Activated naive CD8-positive, alpha-beta T cell (primary cell): ENCODE measurements around the gene WDR33.
A peak's percentile ranks its signal among the peaks of the same experiment; 100 is the strongest.

ENCODE experiments used
- H3K27ac Mint-ChIP-seq: one replicate; pipeline ENCODE4 v1.8.0; 2021; ENCODE audit warnings: mixed read lengths
- H3K27me3 Mint-ChIP-seq: one replicate; pipeline ENCODE4 v1.8.0; 2021; ENCODE audit warnings: mixed read lengths
- H3K36me3 Mint-ChIP-seq: one replicate; pipeline ENCODE4 v1.8.0; 2021; ENCODE audit warnings: mixed read lengths
- H3K4me1 Mint-ChIP-seq: one replicate; pipeline ENCODE4 v1.8.0; 2021; ENCODE audit warnings: low read depth, mixed read lengths
- H3K4me3 Mint-ChIP-seq: one replicate; pipeline ENCODE4 v1.8.0; 2021; ENCODE audit warnings: mild to moderate bottlenecking, mixed read lengths
- H3K9me3 Mint-ChIP-seq: one replicate; pipeline ENCODE4 v1.8.0; 2021; ENCODE audit warnings: low read depth, mixed read lengths

The WDR33 gene

GRCh38 chr2:127673291-127674069 lies 137.5 kb downstream of the WDR33 start:
- H3K9me3 Mint-ChIP-seq = no peaks in the 10 kb centered on the region

GRCh38 chr2:127672341-127673224 lies 138.4 kb downstream of the WDR33 start:
- H3K27ac Mint-ChIP-seq = no peak overlapping the region
- no peaks in the 10 kb centered on the region for H3K9me3 Mint-ChIP-seq
- H3K36me3 Mint-ChIP-seq = no peaks in the 10 kb centered on the region
- H3K4me3 Mint-ChIP-seq = no peak overlapping the region
- H3K4me1 Mint-ChIP-seq = peaks cover 11% of the 10 kb centered on the region
- peaks cover 29% of the 10 kb centered on the region for H3K27me3 Mint-ChIP-seq

More at GRCh38 chr2:127673291-127674069, 137.5 kb downstream of the WDR33 start:
- Mint-ChIP-seq H3K4me1 (peaks cover 11% of the 10 kb centered on the region), H3K36me3 (no peaks in the 10 kb centered on the region), H3K27me3 (peaks cover 34% of the 10 kb centered on the region), H3K4me3 (peak overlapping the region; percentile 83), H3K27ac (no peak overlapping the region)

GRCh38 chr2:127671557-127672302 lies 139.2 kb downstream of the WDR33 start:
- Mint-ChIP-seq H3K4me1 (peaks cover 11% of the 10 kb centered on the region), H3K9me3 (no peaks in the 10 kb centered on the region), H3K4me3 (no peak overlapping the region), H3K27me3 (peaks cover 31% of the 10 kb centered on the region), H3K36me3 (no peaks in the 10 kb centered on the region), H3K27ac (no peak overlapping the region)

- Mint-ChIP-seq H3K27ac (no peak overlapping the region), H3K27me3 (peaks cover 30% of the 10 kb centered on the region), H3K9me3 (no peaks in the 10 kb centered on the region), H3K36me3 (no peaks in the 10 kb centered on the region), H3K4me1 (peaks cover 8% of the 10 kb centered on the region), H3K4me3 (no peak overlapping the region)
These were observed 140.0 kb downstream of the WDR33 start for GRCh38 chr2:127670957-127671290.

GRCh38 chr2:127670055-127670956 lies 140.7 kb downstream of the WDR33 start:
- peaks cover 27% of the 10 kb centered on the region for H3K27me3 Mint-ChIP-seq
- no peak overlapping the region for H3K4me3 Mint-ChIP-seq
- H3K4me1 Mint-ChIP-seq = peaks cover 4% of the 10 kb centered on the region
- H3K36me3 Mint-ChIP-seq = no peaks in the 10 kb centered on the region
- no peak overlapping the region for H3K27ac Mint-ChIP-seq
- H3K9me3 Mint-ChIP-seq = no peaks in the 10 kb centered on the region

GRCh38 chr2:127669056-127669455 lies 141.9 kb downstream of the WDR33 start:
- H3K27ac Mint-ChIP-seq = no peak overlapping the region
- no peaks in the 10 kb centered on the region for H3K36me3 Mint-ChIP-seq
- no peaks in the 10 kb centered on the region for H3K4me1 Mint-ChIP-seq
- H3K9me3 Mint-ChIP-seq = no peaks in the 10 kb centered on the region
- peaks cover 27% of the 10 kb centered on the region for H3K27me3 Mint-ChIP-seq
- no peak overlapping the region for H3K4me3 Mint-ChIP-seq

DNA sequence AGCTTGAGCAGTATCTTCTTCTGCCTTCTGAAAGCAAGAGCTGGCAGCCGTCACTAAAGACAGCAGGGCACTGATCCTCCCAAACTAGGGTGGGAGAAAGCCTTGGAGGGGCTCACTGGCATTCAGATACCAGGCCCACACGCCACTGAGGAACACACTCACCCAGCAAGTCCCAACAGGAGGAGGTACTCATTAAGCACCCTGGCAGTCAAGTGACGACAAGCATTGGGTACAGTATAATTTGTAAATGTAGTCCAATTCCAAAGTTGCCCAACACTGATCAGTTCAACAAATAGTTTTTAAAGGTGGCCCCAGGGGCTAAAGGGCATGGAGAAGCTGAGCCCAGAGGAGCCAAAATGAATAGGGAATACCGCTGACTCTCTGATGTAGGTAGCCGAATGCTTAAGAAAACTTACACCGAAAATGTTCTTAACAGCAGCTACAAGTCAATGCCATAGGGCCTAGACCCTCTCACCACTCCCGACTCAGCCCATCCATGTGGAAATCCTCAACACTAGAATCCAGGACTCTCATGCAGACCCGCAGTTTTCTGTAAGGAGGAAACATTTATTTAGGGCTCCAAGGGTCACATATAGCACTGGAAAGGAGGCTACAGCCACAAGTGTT lies 145.6 kb downstream of the WDR33 start:
- Mint-ChIP-seq H3K27me3 (peaks cover 23% of the 10 kb centered on the region), H3K4me3 (no peak overlapping the region), H3K36me3 (no peaks in the 10 kb centered on the region), H3K9me3 (no peaks in the 10 kb centered on the region), H3K27ac (no peak overlapping the region), H3K4me1 (no peaks in the 10 kb centered on the region)

GRCh38 chr2:127664895-127665225 lies 146.1 kb downstream of the WDR33 start:
- no peaks in the 10 kb centered on the region for H3K36me3 Mint-ChIP-seq
- no peaks in the 10 kb centered on the region for H3K4me1 Mint-ChIP-seq
- peaks cover 18% of the 10 kb centered on the region for H3K27me3 Mint-ChIP-seq
- no peaks in the 10 kb centered on the region for H3K9me3 Mint-ChIP-seq
- H3K27ac Mint-ChIP-seq = no peak overlapping the region
- H3K4me3 Mint-ChIP-seq = no peak overlapping the region

GRCh38 chr2:127664065-127664894 lies 146.7 kb downstream of the WDR33 start:
- Mint-ChIP-seq H3K4me3 (no peak overlapping the region), H3K4me1 (no peaks in the 10 kb centered on the region), H3K27me3 (peaks cover 16% of the 10 kb centered on the region), H3K36me3 (no peaks in the 10 kb centered on the region), H3K27ac (no peak overlapping the region), H3K9me3 (no peaks in the 10 kb centered on the region)

DNA sequence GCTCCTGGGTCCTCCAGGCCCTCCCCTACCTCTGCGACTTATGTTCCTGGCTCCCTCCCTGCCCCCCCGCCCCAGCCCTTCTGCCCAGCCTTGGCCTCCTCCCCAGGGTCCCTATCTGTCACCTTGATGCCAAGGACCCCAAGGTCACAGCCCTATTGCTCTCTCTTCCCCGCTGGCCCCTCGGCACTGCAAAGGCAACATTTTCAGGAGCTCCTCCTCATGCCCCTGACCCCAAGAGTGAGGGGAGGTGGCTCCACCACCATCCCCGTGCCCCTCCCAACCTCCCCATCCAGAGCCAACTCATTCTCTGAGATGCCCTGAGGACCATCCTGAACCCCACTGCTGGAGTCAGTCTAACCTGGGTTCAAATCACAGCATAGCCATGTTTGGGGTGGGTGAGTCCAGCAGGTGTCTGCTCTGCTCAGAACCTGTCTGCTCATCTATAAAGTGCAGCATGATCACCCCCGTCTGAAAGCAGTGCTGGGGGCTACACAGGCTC lies 147.4 kb downstream of the WDR33 start:
- Mint-ChIP-seq H3K27me3 (peaks cover 16% of the 10 kb centered on the region), H3K4me1 (no peaks in the 10 kb centered on the region), H3K4me3 (no peak overlapping the region), H3K27ac (no peak overlapping the region), H3K36me3 (no peaks in the 10 kb centered on the region), H3K9me3 (no peaks in the 10 kb centered on the region)

- no peak overlapping the region for H3K27ac Mint-ChIP-seq
- H3K27me3 Mint-ChIP-seq = peaks cover 16% of the 10 kb centered on the region
- no peaks in the 10 kb centered on the region for H3K9me3 Mint-ChIP-seq
- no peaks in the 10 kb centered on the region for H3K4me1 Mint-ChIP-seq
- no peak overlapping the region for H3K4me3 Mint-ChIP-seq
- no peaks in the 10 kb centered on the region for H3K36me3 Mint-ChIP-seq
These were observed 147.9 kb downstream of the WDR33 start for GRCh38 chr2:127662937-127663565.

- peaks cover 16% of the 10 kb centered on the region for H3K27me3 Mint-ChIP-seq
These were observed 148.9 kb downstream of the WDR33 start for GRCh38 chr2:127661949-127662510.

More at GRCh38 chr2:127661949-127662510, 148.9 kb downstream of the WDR33 start:
- Mint-ChIP-seq H3K4me3 (no peak overlapping the region), H3K9me3 (no peaks in the 10 kb centered on the region), H3K27ac (no peak overlapping the region), H3K36me3 (no peaks in the 10 kb centered on the region), H3K4me1 (no peaks in the 10 kb centered on the region)
